Hindlimb muscle (tissue), 1 donor: Measurements from ENCODE around the gene SNCAIP. TPM values are rescaled to one million over a fixed set of nuclear protein-coding genes. Genes with fewer than 3 reads are reported as not detected.
A peak's percentile ranks its signal among the peaks of the same experiment; 100 is the strongest.
"Not testable (repeated sequence)": the region's sequence is repeated elsewhere in the genome, so short reads cannot be mapped to it uniquely, and the experiment has no call there.

Source experiments
- DNase-seq: peaks from one replicate; pipeline ENCODE4 v3.0.0-alpha.2; 2013
- polyA plus RNA-seq: library from polyadenylated mRNA; unstranded; fragments of 120-200 nt; gene quantifications from one replicate; pipeline ENCODE4 v1.2.1, GENCODE V29; 2013; ENCODE audit not compliant: insufficient read length

The SNCAIP gene
- polyA plus RNA-seq, 1 donor: 5.7 TPM

DNA sequence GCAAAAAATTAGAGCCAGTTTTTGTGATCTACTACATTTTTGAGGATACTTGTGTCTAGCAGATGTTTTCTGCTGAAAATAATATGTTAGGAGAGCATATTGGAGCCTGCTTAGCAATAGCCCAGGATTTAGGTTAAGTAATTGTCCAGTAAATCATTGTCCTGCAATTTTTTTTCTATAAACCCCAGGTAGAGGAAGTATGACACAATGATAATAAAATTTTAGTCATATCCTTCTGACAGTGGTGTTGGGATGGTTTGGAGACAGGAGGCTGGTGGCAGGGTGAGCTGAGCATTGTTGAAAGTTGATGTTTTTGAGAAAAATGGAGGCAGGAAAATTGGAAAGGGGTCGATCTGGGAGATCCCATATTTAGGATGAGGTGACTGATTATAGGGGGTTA is 3.5 kb downstream of the SNCAIP start:
- DNase-seq: no peak

DNA sequence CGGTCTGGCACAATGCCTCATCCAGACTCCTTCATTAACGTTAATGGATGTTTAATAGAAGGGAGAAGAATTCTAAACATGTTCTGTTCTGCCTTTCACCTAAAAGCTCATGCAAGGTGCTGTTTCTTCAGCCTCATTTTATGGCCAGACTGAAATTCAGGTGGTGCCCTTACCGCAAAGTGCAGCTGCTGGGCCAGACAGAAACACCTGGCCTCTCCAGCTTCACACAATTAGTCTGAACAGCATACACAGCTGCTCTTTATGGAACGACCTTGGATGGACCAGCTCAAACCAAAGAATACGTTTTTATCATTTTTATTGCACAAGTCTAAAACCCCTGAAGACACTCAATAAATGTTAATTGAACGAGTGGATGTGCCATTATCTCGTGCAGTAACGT is 4.6 kb downstream of the SNCAIP start:
- DNase-seq: no peak

DNA sequence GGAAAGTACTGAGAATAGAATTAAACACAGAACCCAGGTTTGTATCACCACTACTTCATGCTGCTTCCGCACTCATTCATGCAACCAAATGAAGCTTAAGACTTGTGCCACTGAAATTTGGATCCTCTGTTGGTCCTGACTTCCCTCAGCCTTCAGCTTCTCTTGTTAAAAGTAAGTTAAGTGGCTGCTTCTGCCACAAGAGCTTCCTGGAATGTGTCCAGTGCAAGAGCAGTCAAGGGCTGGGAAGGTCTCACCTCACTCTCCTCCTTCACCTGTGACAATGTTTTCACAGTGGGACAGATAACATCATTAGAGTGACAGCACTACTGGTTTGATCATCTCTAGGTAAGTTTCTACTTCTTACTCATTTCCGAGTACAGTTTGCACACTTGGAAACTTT is 7.9 kb downstream of the SNCAIP start:
- DNase-seq: no peak

DNA sequence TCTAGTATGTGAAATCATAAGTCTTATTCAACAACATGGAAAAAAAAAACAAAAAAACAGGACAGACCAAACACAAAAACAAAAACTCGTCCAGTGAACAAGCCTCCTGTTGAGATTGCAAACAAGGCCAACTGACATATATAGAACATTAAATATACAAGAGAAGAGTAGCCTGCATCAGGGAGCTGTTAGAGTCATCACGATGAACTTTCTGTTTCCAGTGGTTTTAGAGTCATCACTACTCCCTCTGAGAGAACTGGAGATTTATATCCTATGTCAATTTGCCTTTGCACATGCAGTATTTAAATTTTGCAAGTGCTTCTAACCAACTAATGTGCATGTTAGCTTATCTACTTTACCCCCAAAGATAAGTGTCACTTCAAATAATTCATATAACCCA is 9.9 kb downstream of the SNCAIP start:
- no peak for DNase-seq

DNA sequence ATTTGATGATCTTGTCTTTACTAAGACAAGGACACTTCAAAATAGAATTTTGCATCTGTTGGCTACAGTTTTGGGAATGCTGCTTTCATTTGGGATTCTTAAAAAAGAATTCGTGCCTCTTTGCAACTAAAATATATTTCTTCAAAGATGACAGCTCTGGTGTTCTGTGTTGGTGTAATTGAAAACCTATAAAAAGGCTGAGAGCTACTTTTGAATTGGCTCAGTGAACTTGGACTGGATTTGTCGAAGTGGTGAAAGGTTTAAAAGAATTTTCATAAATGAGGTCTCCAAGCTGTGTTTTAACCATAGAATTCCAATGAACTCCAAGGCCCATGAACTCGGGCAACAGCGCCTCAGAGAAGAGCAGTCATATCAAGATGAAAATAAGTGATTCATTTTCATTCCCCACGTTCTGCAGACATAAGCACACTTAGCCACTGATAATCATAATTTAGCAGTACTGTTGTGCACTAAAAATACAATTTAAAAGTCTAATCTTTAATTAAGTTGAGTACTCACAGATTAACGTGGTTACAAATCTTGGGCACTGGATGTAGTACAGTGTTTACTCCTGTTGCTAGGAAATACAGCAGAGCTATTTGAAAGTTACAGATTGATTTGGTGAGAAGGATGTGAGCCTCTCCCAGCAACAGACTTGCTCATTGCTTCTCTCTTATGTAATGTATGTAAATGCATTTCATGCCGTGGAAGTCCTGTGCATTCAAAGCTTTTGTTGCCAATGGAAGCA is 10.9 kb downstream of the SNCAIP start:
- no peak for DNase-seq

DNA sequence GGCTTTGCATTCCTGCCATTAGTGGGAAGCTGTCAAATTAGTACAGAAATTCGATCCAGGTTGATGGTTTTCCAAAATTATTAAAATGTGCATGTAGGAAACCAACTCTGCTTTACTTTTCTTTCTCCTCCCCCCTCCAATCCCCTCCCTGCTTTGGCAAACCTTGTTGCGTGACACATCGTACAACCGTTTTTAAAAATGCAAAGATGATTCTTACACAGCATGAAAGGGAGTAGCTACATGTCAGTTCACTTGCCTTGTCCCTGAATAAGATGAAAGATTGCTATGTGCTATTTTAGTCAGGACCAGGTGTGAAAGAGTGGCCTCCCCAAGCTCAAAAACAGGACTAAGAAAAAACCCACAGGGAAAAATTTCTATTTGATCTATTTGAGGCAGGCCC is 11.7 kb downstream of the SNCAIP start:
- no peak for DNase-seq

DNA sequence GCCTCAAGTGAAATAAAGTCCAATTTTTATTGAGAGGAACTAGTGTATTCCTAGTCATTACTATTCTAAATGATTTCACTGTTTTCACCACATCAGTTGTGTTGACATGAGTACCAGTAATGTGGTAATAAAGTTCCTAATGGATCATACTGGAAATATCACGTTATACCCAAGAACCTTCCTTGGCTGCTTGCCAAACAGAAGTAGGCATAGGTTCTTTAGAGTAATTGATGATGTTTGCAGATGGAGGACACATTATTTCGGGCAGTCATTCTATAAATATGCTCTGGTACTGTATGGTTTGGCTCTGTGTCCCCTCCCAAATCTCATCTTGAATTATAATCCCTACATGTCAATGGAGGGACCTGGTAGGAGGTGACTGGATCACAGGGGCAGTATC is 15.1 kb downstream of the SNCAIP start:
- DNase-seq: no peak

DNA sequence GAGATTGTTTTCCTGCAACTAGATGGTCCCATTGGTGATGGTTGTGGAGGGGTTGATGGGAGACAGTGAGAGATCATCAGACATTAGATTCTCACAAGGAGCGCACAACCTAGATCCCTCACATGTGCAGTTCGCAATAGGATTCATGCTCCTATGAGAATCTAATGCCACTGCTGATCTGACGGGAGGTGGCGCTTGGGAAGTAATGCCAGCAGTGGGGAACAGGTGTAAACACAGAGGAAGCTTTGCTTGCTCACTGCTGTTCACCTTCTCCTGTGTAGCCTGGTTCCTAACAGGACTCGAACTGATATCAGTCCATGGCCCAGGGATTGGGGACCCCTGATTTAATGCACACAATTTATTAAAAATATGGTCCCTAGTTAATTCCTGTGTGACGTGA is 18.8 kb downstream of the SNCAIP start:
- DNase-seq: no peak

DNA sequence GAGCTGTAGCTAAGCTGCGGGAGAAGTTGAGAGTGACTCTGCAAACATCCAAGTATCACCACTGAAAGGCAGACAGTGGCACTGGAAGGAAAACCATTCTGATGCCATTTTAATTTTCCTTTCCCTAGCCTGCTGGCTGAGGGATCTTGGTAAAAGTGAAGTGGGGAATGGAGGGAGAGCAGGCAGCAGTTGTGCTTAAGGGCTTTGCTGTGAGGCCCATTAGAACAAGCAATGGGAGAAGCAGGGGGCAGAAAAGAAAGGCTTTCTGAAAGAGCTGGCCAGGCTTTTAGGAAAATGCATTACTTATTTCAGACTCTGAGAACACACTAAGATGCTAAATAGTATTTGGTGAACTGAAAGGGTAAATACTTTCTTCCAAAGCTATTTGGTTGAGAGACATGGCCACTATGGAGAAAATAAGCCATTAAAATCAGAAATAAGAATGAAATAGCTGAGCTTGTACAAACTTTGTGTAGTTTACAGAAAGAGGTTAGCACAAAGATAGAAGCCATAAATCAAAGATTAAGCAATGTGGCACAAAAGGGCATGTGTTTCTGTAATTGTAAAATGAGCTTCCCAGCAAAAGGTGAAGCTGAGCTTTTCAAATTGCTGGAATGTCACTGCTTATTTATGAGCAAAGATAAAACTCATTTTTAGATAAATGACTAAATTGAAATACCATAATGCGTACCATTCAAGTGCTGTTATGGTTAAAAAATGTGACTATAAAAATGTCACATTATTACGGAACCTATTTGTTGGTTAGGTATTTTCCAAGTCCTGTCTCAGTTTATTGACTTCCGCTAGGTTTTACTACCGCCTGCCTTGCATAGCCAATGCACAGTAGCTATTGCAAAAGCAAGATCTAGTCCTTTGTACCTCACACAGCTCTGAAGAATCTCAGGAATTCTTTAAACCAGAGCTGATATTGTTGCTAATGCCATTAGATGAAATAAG is 20.8 kb downstream of the SNCAIP start:
- DNase-seq: no peak

DNA sequence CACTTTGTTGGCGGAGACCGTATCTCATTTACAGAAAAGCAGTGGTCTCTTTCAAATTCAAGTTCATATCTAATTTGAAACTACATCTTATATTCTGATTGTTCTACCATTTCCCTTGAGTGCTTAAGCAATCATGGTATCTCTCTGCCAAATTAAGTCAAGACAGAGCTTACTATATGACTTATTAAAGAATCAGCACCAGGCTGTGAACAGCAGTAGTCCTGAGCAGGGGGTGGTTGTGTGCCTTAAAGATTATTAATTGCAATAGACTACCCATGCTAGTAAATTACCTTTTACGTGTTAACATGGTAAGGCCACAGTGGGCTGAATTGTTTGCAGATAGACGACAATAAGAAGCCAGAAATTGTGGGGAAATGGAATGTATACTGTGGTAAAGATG is 21.5 kb downstream of the SNCAIP start:
- DNase-seq: no peak

DNA sequence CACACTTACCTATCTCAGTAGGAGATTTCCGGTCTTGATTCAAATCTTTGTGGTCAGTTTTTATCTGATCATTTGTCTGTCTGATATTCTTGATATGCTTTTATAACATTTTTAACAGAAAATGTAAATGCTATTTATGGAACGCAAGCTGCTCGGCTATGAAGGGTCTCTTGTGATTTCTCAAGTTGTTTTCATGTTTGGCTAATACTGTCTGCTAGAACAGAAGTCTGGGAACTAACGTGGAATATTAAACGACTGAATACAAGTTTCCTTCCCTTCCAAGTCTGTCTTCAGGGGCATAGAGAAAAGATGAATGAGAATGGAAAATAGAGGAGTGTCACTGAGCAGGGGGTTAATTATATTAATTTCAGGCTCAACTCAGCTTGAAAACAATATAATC is 27.6 kb downstream of the SNCAIP start:
- DNase-seq: peak; percentile 24

DNA sequence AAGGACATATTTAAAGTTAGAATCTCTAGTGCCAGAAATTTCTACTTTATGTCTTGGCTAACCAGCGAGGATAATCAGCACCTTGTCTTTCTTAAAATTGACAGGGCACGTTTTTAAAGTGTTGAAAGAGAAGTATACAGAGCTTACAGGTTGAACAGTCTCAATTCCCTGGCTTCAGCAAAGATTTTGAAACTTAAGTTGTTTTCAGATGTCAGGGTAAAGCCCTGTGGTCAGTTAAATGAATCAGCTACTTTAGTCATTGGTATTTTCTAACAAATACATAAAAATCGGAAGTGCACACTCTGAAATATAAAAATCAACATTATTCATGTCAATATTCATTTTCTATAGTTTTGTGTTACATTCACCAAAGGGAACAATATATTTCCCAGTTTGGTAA is 29.1 kb downstream of the SNCAIP start:
- DNase-seq: no peak

DNA sequence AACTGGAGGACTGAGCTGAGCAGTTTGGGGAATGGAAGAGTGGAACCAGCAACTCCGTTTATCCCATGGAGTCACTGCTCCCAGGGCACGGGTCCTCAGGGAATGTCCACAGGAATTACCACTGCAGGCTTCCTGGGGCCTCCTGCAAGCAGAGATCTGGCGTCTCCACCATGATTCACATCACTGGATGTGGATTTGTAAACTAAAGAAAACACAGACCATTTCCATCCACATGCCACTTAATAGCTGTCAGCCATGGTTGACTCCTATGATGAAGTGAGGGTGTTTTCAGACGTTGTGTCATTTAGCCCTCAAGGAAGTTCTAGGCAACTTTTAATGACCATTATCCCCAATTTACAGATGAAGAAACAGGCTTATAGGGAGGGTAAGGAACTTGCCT is 30.2 kb downstream of the SNCAIP start:
- DNase-seq: no peak

DNA sequence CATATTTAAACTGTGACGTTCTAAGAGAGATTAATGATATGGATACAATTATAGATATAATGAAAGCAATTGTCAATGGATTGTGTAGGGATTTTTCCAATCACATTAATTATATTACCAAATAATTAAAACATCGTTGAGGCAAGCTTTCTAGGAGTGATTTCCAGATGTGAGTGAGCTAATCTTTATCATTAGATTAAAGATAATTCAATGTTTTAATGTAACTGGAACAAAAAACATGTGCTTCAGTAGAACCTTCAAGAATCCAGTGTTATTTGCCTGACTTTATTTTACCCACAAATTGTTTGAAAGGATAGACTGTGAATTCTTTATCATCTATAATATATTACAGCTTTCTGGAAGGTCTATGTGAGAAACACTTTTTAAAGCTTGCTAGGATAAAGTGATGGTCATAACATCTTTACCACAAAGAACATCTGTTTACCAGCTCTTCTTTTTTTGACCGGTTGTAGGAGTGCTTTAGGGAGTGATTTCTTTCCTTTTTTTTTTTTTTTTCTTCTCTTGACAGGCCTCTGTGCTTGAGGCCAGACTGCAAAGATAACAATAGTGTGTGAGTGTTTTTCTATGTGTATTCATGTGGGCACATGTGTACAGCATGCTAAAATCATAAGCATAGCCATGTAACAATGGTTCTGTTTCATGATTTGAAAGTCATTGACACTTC is 35.0 kb downstream of the SNCAIP start:
- DNase-seq: no peak

DNA sequence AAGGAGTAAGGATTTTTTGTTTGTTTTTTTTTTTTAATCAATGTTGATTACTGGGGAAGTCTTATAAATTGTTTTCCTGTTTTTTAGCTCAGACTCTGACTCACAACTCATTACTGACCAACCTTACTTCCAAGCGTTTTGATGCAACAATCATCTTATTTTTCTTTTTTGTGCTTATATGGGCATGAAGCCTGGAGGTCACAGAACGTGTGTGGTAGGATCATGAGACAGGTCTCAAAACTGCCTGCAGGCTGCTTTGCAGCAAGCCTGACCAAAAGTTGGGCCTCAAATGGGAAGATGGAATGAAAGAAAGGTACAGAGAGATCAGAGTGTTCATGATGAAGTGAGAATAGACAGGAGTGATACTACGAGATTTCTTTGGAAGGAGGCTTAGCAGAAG is 38.5 kb downstream of the SNCAIP start:
- no peak for DNase-seq

DNA sequence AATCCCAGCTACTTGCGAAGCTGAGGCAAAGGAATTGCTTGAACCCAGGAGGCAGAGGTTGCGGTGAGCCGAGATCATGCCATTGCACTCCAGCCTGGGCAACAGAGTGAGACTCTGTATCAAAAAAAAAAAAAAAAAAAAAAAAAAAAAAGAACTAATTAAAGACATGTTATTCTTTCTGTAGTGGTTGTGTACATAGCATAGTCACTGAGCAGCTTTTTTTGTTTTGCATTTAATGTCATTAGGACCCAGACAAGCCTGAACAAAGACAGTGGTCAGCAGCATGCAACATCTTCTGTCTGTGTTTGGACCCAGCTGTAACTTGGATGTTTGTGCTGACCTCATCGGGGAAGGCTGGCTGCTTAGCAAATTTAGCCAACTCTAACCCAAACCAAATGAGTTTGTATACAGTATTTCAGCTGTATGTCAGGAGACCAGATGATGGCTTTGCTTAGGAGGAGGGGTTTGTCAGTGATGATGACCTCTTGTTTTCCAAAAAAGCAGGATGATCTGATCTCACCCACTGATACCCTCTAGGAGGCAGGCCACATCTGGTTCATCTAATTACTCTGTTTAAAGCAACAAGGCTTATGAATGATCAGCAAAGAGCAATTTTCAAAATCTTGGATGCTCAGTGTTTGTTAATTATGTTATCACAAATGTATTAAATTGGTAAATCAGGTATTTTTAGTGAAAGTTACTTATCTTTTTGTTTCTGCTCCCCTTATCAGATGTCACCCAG is 39.5 kb downstream of the SNCAIP start:
- DNase-seq: no peak

DNA sequence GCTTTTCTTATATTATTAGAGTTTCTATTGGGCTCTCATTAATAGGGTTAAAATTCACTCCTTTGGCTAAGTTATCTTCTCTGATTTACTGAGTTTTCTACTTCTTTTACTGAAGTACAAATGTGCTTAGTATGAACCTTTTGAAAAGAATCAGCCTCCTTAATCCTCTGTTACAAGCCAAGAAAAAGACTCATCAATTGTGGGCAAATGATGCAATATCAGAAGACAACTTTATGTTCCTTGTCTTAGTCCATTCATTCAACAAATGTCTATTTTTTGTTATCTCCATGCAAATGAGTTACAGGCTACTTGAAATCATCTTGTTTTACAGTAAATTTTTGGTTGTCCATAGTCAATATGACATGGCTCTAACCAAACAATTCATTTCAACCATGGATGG is 40.3 kb downstream of the SNCAIP start:
- DNase-seq: no peak

DNA sequence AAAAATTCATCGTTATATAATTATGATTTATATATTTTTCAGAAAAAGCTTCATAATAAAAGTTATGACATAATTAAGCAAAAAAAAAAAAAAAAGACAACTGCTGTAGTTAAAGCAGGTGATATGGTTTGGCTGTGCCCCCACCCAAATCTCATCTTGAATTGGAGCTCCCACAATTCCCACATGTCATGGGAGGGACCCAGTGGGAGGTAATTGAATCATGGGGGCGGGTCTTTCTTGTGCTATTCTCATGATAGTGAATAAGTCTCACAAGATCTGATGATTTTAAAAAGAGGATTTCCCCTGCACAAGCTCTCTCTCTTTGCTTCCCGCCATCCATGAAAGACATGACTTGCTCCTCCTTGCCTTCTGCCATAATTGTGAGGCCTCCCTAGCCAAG is 41.3 kb downstream of the SNCAIP start:
- not testable (repeated sequence) for DNase-seq

DNA sequence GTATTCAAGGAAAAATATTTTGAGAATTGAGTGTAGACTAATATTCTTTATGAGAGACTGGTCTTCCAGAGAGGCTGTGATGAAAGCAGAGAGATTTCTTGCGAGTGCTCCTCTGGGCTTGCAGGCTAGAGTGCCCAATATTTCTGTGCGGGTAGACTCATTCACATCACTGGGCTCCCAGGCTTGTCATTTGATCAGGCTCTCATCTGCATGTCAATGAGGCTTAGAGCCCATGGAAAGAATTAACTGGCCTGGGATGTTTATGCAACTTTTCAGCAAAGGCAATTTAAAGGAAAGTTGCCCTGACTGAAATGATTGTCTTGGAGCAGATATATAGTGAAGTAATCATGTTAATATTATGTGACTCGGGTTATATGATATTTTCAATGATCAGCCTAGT is 42.3 kb downstream of the SNCAIP start:
- DNase-seq: no peak

DNA sequence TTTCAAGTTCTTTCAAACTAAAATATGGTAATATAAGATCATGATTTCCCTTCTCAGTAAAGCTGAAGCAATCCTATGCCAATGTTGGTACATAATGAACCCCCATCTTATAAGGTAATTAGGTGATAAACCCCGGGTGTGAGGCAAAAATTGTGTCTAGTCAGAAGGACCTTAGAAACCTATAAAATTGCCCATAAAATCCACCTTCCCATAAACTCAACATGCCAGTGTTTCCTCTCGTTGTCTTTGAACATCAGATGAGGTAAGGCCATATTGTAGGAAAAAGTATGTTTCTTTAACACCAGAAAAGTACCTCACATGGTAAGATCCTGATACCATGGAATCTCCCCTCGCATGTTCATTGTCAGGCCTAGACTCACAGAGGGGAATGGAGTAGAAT is 43.3 kb downstream of the SNCAIP start:
- DNase-seq: no peak

DNA sequence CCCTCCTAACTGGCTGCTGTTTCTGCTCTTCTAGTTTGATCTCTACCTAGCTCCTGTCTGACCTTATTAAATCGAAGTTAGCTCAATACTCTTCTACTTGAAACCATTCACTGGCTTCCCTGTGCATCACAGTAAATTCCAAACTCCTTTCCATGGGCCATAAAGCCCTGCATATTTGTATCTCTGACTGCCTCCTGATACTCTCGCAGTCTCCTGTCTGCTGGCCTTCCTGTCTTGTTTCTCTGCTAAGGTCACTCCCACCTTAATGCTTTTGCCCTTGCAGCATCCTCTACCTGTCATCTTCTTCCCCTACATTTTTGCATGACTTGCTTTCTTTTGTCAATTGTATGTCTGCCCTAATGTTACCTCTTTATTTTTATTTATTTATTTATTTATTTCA is 44.8 kb downstream of the SNCAIP start:
- no peak for DNase-seq

DNA sequence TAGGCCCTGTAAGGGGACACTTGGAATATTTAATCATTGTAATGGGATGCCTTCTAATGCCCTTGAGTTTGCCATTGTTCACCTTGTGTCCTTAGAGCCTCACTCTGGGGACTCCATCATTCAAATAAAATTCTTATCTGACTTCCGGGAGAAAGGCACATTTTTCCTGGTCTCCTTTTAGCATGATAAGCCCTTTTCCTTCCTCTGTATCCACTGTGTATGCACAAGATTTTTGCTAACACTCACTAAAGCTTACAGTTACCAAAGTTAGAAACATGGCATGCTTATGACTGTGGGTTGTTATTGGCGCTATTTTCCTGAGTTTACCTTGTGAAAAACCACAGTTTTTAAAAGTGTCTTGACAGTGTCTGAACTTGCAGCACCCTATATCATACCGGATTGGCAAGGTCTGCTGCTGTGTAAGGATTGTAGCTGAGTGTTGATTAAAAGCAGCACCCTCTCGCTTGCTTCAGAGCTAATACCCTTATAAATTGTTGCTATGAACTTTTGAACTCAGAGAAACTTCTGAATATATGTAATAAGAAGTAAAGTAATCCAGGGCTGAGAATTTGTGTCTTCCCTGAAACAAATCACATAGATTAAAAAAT is 46.4 kb downstream of the SNCAIP start:
- DNase-seq: no peak
